ENCODE data around the gene B4GALT4. TPM values are rescaled to one million over a fixed set of nuclear protein-coding genes. Genes with fewer than 3 reads are reported as not detected.
A peak's percentile ranks its signal among the peaks of the same experiment; 100 is the strongest.

The B4GALT4 gene, protein sequence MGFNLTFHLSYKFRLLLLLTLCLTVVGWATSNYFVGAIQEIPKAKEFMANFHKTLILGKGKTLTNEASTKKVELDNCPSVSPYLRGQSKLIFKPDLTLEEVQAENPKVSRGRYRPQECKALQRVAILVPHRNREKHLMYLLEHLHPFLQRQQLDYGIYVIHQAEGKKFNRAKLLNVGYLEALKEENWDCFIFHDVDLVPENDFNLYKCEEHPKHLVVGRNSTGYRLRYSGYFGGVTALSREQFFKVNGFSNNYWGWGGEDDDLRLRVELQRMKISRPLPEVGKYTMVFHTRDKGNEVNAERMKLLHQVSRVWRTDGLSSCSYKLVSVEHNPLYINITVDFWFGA
- 10 to 100 TPM; 14.1 to 22.5 (median 19.3) TPM for total RNA-seq

DNA sequence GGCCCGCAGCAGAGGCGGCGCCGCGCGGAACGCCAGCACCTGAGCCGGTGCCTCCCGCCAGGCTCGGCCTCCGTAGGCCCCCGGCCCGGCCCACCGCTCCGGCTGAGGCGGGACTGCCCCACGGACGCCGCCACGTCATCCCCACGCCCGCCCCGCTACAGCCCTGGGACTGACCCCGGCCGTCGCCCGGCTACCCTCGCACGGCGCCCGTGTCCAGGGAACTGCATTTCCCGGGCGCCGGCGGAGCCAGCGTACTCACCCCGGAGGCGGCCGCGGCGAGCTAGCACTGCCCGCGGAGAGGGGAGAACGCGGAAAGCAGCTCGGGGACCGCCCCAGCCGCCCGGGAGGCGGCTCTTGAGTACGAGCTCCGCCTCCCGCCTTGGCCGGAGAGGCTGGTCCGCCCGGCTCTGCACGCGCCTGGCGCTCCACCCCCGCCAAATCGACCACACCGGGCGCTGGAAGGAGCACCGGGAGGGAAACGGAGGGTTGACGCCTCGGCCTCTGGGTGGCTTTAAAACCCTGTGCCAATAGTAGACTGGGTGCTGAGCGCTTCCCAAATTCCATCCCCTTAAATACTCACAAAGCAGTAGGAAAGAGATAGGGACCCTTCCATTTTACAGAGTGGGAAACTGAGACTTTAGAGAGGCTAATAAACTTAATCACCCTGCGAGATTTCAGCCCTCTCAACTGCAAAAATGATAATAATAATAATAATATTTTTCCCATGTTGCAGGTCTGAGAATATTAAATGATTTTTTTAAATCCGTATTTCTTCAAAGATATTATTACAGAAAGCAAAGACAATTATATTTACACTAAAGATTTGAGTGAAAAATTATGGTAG, at the start of gene B4GALT4:
TSS of gene B4GALT4 (minus strand) at position 288 of the 844 bp plus-strand sequence. CDS start 10,779 bp downstream, outside the sequence.
- Histone ChIP-seq H3K9me3 (no peaks in the 10 kb centered on the region), H3K36me3 (no peaks in the 10 kb centered on the region), H3K27ac (peak within 1 kb of the TSS; percentile 91 to 97), H3K4me3 (peak within 1 kb of the TSS; percentile 76 to 83 (median 83)), H3K4me1 (no peaks in the 10 kb centered on the region), H3K27me3 (no peaks in the 10 kb centered on the region)
- TF ChIP-seq, protein P1, sequence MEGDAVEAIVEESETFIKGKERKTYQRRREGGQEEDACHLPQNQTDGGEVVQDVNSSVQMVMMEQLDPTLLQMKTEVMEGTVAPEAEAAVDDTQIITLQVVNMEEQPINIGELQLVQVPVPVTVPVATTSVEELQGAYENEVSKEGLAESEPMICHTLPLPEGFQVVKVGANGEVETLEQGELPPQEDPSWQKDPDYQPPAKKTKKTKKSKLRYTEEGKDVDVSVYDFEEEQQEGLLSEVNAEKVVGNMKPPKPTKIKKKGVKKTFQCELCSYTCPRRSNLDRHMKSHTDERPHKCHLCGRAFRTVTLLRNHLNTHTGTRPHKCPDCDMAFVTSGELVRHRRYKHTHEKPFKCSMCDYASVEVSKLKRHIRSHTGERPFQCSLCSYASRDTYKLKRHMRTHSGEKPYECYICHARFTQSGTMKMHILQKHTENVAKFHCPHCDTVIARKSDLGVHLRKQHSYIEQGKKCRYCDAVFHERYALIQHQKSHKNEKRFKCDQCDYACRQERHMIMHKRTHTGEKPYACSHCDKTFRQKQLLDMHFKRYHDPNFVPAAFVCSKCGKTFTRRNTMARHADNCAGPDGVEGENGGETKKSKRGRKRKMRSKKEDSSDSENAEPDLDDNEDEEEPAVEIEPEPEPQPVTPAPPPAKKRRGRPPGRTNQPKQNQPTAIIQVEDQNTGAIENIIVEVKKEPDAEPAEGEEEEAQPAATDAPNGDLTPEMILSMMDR (IDR thresholded peaks at IDR 0.05), result no peak
- TF ChIP-seq POLR2AphosphoS5 (IDR thresholded peaks at IDR 0.05) (peak; percentile 60 to 68 (median 60)), POLR2A (IDR thresholded peaks at IDR 0.05) (peak; percentile 40)
- intact Hi-C loops (cut with DNase I; ENCODE audit: low total_unique reads), result no loop called here
- DNase-seq (ENCODE audit: low spot score in 2 of 2), result peak; percentile 67 to 83

DNA sequence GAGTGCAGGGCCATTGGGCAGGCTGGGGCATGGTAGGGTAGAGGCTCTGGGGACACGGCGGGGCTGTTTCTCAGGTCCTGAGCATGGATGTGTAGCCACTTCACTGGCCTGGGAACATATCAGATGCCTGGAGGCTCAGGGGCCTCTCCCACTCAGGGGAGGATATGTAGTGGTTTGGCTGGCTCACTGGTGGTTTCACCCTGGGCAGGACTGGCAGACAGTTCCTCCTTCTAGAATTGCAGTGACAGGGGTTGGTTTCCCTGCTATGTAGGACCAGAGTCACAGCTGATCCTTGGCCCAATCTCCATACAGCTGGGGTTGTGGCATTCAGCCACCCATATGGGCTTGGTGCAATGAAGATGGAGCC, 48.7 kb upstream of the B4GALT4 start:
- Histone ChIP-seq H3K4me3 (no peak overlapping the region), H3K36me3 (no peaks in the 10 kb centered on the region), H3K9me3 (peaks cover 0 to 13% of the 10 kb centered on the region in 2 donors), H3K27me3 (no peaks in the 10 kb centered on the region), H3K4me1 (no peaks in the 10 kb centered on the region), H3K27ac (no peak overlapping the region)
- no peak for DNase-seq (ENCODE audit: low spot score in 2 of 2)
- no peak for TF ChIP-seq POLR2A (IDR thresholded peaks at IDR 0.05)
- TF ChIP-seq POLR2AphosphoS5 (IDR thresholded peaks at IDR 0.05), result no peak
- TF ChIP-seq, protein P1 (IDR thresholded peaks at IDR 0.05), result no peak
- intact Hi-C loops (cut with DNase I; ENCODE audit: low total_unique reads), result no loop called here

DNA sequence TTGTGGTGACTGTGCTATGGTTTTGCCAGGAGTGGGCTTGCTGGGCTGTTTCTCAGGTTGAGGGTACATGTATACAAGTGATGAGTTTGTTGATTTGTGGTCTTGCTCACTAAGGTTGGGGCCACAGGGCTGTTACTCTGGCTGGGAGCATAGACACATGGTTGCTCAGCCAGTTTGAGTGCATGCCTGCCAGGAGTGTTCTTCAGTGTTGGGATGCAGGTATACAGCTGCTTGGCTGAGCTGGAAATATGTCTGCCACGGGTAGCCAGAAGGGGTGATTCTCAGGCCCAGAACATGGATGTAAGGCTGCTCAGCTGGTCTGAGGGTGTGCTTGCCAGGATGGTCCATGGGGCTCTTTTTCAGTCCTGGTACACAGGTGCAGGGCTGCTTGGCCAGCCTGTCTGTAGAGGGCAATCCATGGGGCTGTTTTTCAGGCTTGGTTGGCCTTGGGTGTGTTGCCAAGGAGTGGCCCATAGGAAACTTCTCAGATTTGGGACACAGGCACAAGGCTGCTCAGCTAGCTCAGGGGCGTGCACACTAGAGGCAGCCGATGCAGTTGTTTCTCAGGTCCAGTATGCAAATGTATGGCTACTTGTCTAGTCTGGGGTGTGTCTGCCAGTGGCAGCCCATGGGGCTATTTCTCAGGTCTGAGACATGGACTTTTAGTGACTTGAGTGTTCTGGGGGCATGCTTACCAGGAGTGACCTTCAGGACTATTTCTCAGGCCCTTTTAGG, 48.2 kb upstream of the B4GALT4 start:
- Histone ChIP-seq H3K4me3 (no peak overlapping the region), H3K4me1 (no peaks in the 10 kb centered on the region), H3K27ac (no peak overlapping the region), H3K36me3 (no peaks in the 10 kb centered on the region), H3K27me3 (no peaks in the 10 kb centered on the region), H3K9me3 (peaks cover 0 to 13% of the 10 kb centered on the region in 2 donors)
- TF ChIP-seq POLR2AphosphoS5 (IDR thresholded peaks at IDR 0.05) (no peak), POLR2A (IDR thresholded peaks at IDR 0.05) (no peak)
- TF ChIP-seq, protein P1 (IDR thresholded peaks at IDR 0.05), result no peak
- DNase-seq (ENCODE audit: low spot score in 2 of 2), result no peak
- intact Hi-C loops (cut with DNase I; ENCODE audit: low total_unique reads), result no loop called here

DNA sequence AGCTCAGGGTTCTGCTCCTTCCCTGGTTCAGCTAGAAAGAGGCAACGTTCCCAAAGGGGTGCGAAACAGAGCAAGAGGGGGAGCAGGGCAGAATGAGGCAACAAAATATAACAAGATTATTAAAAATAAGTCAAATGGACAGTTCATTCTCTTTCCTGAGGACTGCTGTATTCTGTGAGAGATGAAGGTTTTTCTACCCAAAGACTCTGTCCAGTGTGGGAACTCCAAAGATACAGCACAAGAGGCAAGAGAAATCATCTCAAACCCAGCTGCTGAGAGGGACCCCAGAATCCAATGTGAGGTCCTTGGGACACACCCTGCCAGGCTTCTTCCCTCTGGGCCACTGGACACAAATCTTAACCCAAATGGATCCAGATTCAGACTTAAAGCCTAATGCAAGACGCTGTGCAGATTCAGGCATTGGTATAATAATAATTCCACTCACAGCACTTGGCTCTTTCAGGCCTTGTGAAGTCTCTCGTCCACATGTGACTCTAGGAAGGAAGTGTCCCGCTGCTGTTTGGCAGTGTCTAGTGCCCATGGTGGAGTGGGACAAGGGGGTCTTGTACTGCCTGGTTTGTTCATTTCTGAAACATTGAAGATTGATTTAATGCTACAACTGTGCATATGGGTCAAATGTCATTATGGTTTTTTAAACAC, 39.0 kb upstream of the B4GALT4 start:
- H3K4me3 ChIP-seq, result no peak overlapping the region
- H3K36me3 ChIP-seq, result no peaks in the 10 kb centered on the region
- TF ChIP-seq, protein P1 (IDR thresholded peaks at IDR 0.05), result no peak
- no peak for TF ChIP-seq POLR2AphosphoS5 (IDR thresholded peaks at IDR 0.05)
- TF ChIP-seq POLR2A (IDR thresholded peaks at IDR 0.05), result no peak
- H3K4me1 ChIP-seq, result no peaks in the 10 kb centered on the region
- DNase-seq (ENCODE audit: low spot score in 2 of 2), result no peak
- intact Hi-C loops (cut with DNase I; ENCODE audit: low total_unique reads), result no loop called here
- H3K27ac ChIP-seq, result peak overlapping the region in 1 of 2 donors; percentile 75
- H3K27me3 ChIP-seq, result no peaks in the 10 kb centered on the region
- H3K9me3 ChIP-seq, result peaks cover 10 to 13% of the 10 kb centered on the region in 2 donors

Data from breast epithelium (tissue), 4 donors.